AG09319 (cell line): ENCODE measurements around the gene MISP3.

Source experiments
- DNase-seq: peaks from one replicate; pipeline ENCODE4 v3.0.0-alpha.2; 2010; ENCODE audit warnings: low read depth; ENCODE audit errors: extremely low read depth
- TF ChIP-seq, protein P1 (sequence below): IDR thresholded peaks from 2 replicates; pipeline ENCODE4 v1.5.1; 2011; ENCODE audit warnings: low read depth, mild to moderate bottlenecking, inconsistent platforms, low read length, moderate library complexity

MISP3 gene

DNA sequence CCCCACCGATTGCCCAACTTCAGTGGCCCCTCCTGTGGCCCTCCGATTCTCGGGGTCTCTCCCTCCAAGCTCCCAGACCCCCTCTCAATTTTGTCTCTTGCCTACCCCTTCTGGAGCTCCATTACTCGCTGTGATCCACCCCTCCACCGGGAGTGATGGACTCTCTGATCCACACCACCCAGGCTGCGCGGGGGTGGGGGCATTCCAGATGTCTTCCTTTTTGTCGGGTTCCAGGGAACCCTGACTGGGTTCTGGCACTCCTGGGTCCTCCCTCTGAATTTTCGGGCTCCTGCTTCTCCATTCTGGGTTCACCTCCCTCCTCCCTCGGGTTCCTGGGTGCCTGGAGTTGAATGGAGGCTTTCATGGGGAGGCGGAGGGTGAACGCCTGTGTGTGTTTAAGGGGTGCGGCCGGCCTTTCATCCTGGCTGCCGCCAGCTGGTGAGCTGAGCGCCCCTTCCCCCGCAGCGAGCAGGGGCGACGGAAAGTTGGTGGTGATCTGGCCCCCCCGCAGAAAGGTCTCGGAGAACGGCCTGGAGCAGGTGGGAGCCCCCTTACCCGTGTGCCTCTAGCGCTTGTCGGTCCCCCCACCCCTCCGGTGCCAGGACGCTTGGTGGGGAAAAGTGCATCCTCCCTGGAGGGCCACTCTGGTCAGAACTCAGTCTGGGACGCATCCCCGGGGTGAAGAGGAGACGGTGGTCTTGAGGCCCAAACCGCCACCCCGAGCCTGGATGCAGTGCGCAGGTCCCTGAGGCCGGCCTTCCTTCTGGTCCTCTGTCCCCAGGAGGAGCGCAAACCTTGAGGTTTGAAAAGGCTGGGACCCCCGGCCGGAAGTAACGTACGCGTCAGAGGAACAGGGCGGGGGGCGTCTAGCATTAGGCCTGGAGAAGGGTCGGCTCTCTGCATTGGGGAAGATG is 1.6 kb downstream of the MISP3 start:
- TF ChIP-seq, protein P1, sequence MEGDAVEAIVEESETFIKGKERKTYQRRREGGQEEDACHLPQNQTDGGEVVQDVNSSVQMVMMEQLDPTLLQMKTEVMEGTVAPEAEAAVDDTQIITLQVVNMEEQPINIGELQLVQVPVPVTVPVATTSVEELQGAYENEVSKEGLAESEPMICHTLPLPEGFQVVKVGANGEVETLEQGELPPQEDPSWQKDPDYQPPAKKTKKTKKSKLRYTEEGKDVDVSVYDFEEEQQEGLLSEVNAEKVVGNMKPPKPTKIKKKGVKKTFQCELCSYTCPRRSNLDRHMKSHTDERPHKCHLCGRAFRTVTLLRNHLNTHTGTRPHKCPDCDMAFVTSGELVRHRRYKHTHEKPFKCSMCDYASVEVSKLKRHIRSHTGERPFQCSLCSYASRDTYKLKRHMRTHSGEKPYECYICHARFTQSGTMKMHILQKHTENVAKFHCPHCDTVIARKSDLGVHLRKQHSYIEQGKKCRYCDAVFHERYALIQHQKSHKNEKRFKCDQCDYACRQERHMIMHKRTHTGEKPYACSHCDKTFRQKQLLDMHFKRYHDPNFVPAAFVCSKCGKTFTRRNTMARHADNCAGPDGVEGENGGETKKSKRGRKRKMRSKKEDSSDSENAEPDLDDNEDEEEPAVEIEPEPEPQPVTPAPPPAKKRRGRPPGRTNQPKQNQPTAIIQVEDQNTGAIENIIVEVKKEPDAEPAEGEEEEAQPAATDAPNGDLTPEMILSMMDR = no peak
- no peak for DNase-seq

DNA sequence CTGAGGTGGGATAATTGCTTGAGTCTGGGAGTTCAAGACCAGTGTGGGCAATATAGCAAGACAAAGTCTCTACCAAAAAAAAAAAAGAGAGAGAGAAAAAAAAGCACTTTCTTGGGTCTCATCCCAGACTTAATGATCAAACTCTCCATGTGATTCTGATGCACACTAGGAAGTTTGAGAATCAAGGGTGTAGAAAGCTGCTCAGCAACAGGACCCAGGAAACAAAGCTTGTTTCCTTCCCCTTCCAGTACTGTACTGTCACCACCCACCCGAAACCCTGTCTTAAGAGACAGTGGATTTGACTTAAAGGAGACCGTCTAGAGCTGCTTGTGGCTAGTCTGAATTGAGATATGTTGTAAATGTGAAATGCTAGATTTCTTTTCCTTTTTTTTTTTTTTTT is 5.8 kb downstream of the MISP3 start:
- DNase-seq = no peak
- TF ChIP-seq, protein P1 = no peak

DNA sequence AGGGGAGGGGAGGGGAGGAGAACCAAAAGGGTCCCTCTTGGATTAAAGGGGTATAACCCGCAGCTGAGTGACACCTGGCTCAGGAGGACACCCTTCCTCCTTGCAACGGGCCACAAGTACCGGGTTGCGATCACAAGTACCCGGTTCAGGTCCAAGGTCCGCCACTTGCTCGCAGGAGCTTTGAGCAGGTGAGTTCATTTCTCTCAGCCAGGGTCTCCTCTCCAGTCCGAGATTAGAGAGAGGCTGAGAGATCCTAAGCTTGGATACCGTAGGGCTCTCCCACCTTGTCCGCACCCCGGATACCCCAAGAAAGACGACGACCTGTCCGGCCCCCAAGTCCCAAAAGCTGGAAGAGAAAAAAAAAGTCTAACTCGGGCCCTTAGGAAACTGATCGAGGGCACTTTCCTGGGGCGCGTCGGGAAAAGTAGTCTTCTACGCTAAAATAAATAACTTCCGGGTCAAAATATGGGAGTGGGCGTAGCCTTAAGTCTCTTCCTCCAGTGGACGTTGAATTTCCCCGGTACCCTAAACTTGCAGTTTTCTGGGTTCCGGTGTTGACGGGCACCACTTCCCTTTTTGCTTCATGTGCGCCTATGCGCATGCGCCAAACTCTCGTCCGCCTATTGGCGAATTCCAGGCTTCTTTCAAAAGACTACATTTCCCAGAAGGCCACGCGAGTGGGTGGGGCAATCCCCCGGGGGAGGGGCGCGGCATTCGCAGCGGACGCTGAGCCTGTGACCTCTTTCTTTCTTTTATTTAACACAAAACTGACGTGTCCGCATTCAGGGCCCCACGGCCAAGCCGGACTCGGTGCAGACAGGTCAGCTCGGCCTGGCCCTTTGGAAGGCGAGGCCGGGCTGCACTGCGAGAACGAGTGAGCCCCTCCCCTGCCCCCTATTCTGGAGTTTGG is 8.6 kb downstream of the MISP3 start:
- DNase-seq = peak; percentile 99
- TF ChIP-seq, protein P1 = no peak

DNA sequence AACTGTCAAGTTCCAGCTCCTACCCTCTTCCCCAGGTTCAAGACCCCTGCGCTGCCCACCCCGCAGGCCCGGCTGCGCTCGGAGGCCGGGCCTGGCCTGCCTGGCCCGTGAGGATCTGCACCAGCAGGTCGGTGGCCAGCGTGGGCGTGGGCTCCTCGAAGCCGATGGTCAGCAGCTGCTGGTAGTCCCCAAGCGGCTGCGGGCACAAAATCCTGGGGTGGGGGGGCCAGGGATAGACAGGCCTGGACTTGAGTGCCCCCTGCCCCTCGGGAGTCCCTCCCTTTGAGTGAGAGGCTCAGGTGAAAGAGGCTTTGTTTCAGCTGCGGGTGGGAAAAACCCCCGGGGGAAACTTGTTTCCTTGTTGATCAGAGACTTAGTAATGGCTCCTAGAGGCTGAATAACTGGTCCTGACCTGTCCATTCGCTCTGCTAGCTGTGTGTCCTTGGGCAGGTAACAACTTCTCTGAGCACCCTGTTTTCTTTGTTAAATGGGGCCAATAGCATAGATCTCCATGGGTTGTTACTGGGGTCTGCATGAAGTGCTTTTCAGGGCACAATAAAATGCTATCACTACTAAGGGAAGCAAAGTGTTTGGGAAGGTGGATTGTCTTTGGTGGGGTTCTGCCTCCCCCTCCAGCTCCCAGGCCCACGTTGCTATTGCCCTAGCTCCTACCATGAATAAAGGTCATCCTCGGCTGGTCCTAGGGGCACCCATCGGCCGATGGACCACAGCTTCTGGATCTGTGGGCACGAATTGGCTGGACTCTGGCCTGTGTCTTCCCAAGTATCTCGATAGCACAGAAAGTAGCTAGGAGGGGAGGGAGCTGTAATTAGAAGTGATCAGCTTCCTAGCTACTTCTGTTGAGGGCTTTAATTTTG is 9.4 kb downstream of the MISP3 start:
- no peak for DNase-seq
- TF ChIP-seq, protein P1 = no peak

DNA sequence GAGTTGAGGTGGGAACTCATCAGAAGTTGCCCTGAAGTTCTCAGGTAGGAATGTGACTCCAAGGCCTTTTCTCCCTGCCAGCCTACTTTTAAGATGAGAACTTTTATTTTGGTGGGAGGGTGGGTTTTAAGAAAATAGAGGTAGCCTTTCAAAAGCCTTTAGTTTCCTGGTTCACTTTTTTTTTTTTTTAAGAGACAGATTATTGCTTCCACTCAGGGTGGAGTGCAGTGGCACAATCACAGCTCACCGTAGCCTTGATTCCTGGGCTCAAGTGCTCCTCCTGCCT is 10.0 kb downstream of the MISP3 start:
- TF ChIP-seq, protein P1 = no peak
- DNase-seq = no peak

DNA sequence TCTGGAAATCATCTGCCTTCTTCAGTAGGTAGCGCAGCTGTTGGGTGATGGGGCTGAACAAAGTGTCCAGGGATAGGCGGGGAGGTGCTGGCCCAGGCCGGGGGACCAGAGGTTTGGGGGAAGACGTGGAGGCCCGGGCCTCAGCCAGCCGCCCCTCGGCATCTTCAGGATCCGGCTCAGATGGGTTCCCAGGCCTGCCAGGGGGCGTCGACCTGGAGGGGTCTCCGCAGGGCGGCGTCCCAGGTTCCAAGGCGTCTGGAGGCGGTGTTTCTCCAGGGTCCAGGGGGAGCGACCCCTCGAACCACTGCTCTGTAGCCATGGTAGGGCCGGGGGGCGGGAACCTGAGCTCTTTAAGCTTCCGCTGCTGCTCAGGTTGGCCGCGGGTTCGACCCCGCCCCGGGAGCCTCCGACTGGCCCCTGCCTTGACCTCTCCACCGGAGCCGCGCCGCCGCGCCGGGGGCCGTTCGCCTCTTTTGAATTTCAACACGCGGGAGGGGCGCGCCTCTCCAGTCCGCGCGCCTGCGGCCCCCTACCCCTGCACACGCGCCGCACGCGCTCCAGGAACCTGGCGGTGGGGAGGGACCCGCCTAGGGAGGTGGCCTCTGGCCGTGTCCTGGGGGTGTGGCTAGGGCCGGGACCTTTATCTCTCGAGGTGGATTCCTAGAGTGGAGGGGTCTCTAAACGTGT is 12.9 kb downstream of the MISP3 start, which contains the start of gene C19orf67:
Gene C19orf67, minus strand, starts transcription at position 475 of the 687 bp plus-strand sequence. Its CDS starts 156 bp downstream, at position 319.
- DNase-seq = no peak
- TF ChIP-seq, protein P1 = no peak
